ENCODE data around the gene TMEM63B.
"Not testable (repeated sequence)": the region's sequence is repeated elsewhere in the genome, so short reads cannot be mapped to it uniquely, and the experiment has no call there.

TMEM63B gene

GRCh38 chr6:44090465-44090864 is 36.9 kb upstream of the TMEM63B start:
- DNase-seq (ENCODE audit: low read depth), result no peak
- no peak overlapping the region for H3K4me3 ChIP-seq (ENCODE audit: low read depth, low read length)
- TF ChIP-seq, protein P1, sequence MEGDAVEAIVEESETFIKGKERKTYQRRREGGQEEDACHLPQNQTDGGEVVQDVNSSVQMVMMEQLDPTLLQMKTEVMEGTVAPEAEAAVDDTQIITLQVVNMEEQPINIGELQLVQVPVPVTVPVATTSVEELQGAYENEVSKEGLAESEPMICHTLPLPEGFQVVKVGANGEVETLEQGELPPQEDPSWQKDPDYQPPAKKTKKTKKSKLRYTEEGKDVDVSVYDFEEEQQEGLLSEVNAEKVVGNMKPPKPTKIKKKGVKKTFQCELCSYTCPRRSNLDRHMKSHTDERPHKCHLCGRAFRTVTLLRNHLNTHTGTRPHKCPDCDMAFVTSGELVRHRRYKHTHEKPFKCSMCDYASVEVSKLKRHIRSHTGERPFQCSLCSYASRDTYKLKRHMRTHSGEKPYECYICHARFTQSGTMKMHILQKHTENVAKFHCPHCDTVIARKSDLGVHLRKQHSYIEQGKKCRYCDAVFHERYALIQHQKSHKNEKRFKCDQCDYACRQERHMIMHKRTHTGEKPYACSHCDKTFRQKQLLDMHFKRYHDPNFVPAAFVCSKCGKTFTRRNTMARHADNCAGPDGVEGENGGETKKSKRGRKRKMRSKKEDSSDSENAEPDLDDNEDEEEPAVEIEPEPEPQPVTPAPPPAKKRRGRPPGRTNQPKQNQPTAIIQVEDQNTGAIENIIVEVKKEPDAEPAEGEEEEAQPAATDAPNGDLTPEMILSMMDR (IDR thresholded peaks at IDR 0.05; ENCODE audit: low read depth, low read length, missing control alignments), result no peak

- H3K4me3 ChIP-seq (ENCODE audit: low read depth, low read length); DNase-seq (ENCODE audit: low read depth): not testable (repeated sequence)
Observed at GRCh38 chr6:44091356-44091755, 36.0 kb upstream of the TMEM63B start.

- H3K4me3 ChIP-seq (ENCODE audit: low read depth, low read length), result no peak overlapping the region
- no peak for DNase-seq (ENCODE audit: low read depth)
- TF ChIP-seq, protein P1 (IDR thresholded peaks at IDR 0.05; ENCODE audit: low read depth, low read length, missing control alignments), result no peak
Observed at GRCh38 chr6:44091981-44092884, 35.1 kb upstream of the TMEM63B start.

DNA sequence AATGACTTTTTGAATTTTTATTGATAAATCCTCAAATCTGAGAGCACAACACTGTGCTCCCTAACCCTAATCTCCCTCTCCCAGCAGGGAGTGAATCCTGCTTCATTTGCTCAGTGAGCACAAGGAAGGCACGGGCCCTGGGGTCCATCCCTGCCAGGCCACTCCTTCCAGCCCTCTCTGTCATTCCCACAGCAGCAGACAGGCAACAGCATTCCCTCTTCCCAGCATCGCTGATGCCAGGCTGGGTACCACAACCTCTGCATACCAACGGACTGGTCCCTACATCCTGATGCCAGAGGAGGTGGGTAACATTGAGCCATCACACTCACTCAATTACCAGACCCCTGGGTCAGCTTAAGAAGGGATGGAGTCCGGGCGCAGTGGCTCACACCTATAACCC is 34.3 kb upstream of the TMEM63B start:
- TF ChIP-seq, protein P1 (IDR thresholded peaks at IDR 0.05; ENCODE audit: low read depth, low read length, missing control alignments), result no peak
- DNase-seq (ENCODE audit: low read depth), result no peak
- no peak overlapping the region for H3K4me3 ChIP-seq (ENCODE audit: low read depth, low read length)

GRCh38 chr6:44093750-44094402 is 33.5 kb upstream of the TMEM63B start:
- no peak for DNase-seq (ENCODE audit: low read depth)
- no peak overlapping the region for H3K4me3 ChIP-seq (ENCODE audit: low read depth, low read length)
- TF ChIP-seq, protein P1 (IDR thresholded peaks at IDR 0.05; ENCODE audit: low read depth, low read length, missing control alignments), result no peak

- H3K4me3 ChIP-seq (ENCODE audit: low read depth, low read length), result no peak overlapping the region
- no peak for DNase-seq (ENCODE audit: low read depth)
- TF ChIP-seq, protein P1 (IDR thresholded peaks at IDR 0.05; ENCODE audit: low read depth, low read length, missing control alignments), result no peak
Observed at GRCh38 chr6:44094403-44095242, 32.7 kb upstream of the TMEM63B start.

DNA sequence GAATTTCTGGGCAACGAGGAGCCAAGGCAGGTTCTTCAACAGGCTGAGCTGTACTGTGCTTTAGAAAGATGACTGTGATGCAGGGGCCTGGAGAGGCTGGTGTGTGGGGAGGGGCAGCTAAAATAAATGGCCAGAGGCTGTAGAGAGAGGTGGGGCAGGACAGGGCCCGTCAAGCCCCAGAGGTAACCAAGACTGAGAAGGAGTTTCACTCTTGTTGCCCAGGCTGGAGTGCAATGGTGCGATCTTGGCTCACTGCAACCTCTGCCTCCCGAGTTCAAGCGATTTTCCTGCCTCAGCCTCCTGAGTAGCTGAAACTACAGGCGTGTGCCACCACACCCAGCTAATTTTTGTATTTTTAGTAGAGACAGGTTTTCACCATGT is 32.1 kb upstream of the TMEM63B start:
- not testable (repeated sequence) for DNase-seq (ENCODE audit: low read depth); H3K4me3 ChIP-seq (ENCODE audit: low read depth, low read length)

Measured in GM12864 (cell line).